Heart left ventricle (tissue), 16 donors: Measurements from ENCODE around the gene AGPAT4. TPM values are rescaled to one million over a fixed set of nuclear protein-coding genes. Genes with fewer than 3 reads are reported as not detected.
"Not testable (repeated sequence)": the region's sequence is repeated elsewhere in the genome, so short reads cannot be mapped to it uniquely, and the experiment has no call there.

Experiments
- ATAC-seq, 4 donors: fragments of 200-7000 bp; cut with Tn5 transposase; one replicate each; pipeline ENCODE4 v1.9.1; 2020 to 2022; ENCODE audit warnings: moderate library complexity in 4 of 4, mild to moderate bottlenecking in 3 of 4, moderate number of reproducible peaks in 1 of 4
- DNase-seq, 5 donors: peaks; one replicate each; pipeline ENCODE4 v3.0.0-alpha.2; 2020
- H3K27ac ChIP-seq, 12 donors: fragments of 200-600 bp; sonication (generic) in 4 of 12; one replicate each; pipeline versions ENCODE4 v1.5.0 to v1.8.0; 2016 to 2022; ENCODE audit warnings: mild to moderate bottlenecking in 2 of 12
- H3K27me3 ChIP-seq, 9 donors: fragments of 200-600 bp; sonication (generic) in 2 of 9; one replicate each; pipeline versions ENCODE4 v1.5.1 to v1.8.0; 2016 to 2022; ENCODE audit warnings: mild to moderate bottlenecking in 3 of 9
- H3K36me3 ChIP-seq, 9 donors: fragments of 200-600 bp; sonication (generic) in 2 of 9; one replicate each; pipeline versions ENCODE4 v1.5.0 to v1.8.0; 2018 to 2022; ENCODE audit warnings: mild to moderate bottlenecking in 2 of 9
- H3K4me1 ChIP-seq, 12 donors: fragments of 200-600 bp; sonication (generic) in 4 of 12; one replicate each; pipeline versions ENCODE4 v1.5.0 to v1.8.0; 2016 to 2022; ENCODE audit warnings: mild to moderate bottlenecking in 3 of 12
- H3K4me3 ChIP-seq, 12 donors: fragments of 200-600 bp; sonication (generic) in 4 of 12; one replicate each; pipeline versions ENCODE4 v1.5.0 to v1.8.0; 2017 to 2022; ENCODE audit warnings: mild to moderate bottlenecking in 9 of 12, moderate library complexity in 4 of 12
- H3K9me3 ChIP-seq, 12 donors: fragments of 200-600 bp; sonication (generic) in 4 of 12; one replicate each; pipeline versions ENCODE4 v1.5.0 to v1.8.0; 2016 to 2022; ENCODE audit warnings: mild to moderate bottlenecking in 1 of 12
- POLR2A ChIP-seq, 2 donors: fragments of 450-650 bp; IDR thresholded peaks; one replicate each; pipeline ENCODE4 v1.6.1; 2017; ENCODE audit warnings: antibody characterized with exemption in 2 of 2, mild to moderate bottlenecking in 2 of 2, moderate library complexity in 2 of 2
- WGBS, 4 donors: extraction: QIAGEN DNeasy Blood & Tissue Kit in 2 of 4; methylation state at CpG; one replicate each; pipeline versions ENCODE4 v1.1.5 to v1.1.7; 2013 to 2018; 5-methylcytosine and 5-hydroxymethylcytosine counted together
- intact Hi-C, 10 donors: fragments of 100-400 bp; cut with DNase I; formaldehyde crosslinking; loops; one replicate each; pipeline versions ENCODE4 v1.11.1 to v1.14.2; 2022
- polyA plus RNA-seq, 2 donors: library from polyadenylated mRNA; stranded (reverse); fragments of 200-250 nt; gene quantifications; one replicate each; pipeline ENCODE4 v1.2.3, GENCODE V29; 2013
- total RNA-seq, 9 donors: library from RNA; depleted of rRNA in 2 of 9; stranded (reverse); fragments of >200 nt in 2 of 9; fragmentation: NEBNext Ultra II Directional in 3 of 9; extraction: Animal tissue kit (Norgen Biotek cat#: 25700) in 3 of 9; gene quantifications; one replicate each; pipeline versions ENCODE4 v1.1.0 to v1.2.4, GENCODE V29; 2016 to 2023
- TF ChIP-seq, protein P1 (sequence below), 12 donors: fragments of 200-600 bp; sonication (generic) in 4 of 12; IDR thresholded peaks; one replicate each; pipeline versions ENCODE4 v1.5.0 to v1.8.0; 2018 to 2022; ENCODE audit warnings: antibody characterized with exemption in 12 of 12, mild to moderate bottlenecking in 5 of 12
- donor health status: ischemic (EF 13 %, LVEDD 7.1; RV severe dilation, severe dysfunction).
- donor health status: healthy with polysubstance abuse.
- donor health status: DM: no; HTN: yes; CAD: no.
- donor health status: DM: no; HTN: no; CAD: no.
- donor health status: ischemic (EF 25% LVEDD 6.9; RV normal size, moderate dysfunction).
- donor health status: ischemic (EF 25% LVEDD 5.7; RV mildly dilated, moderate dysfunction).
- donor health status: healthy.
- donor health status: DM: yes; HTN: yes; CAD: no.
- donor health status: ischemic (EF 35%, LVEDD 5.7; RV mildly dilated, moderate dysfunction).
- donor health status: nonischemic (EF 11% LVEDD 7.7; RV severe dilation, severe dysfunction).
- donor health status: DM: yes; HTN: yes; CAD: no.
- donor health status: PGD.
- donor health status: ischemic (EF 29% LVEDD 5.4; RV normal size, mild dysfunction).
- donor health status: nonischemic (EF 23%, LVEDD 6.1; RV moderate dilation, normal function).

The AGPAT4 gene
- total and polyA plus RNA-seq, 11 donors, result 0.83 to 5.0 (median 1.8) TPM

DNA sequence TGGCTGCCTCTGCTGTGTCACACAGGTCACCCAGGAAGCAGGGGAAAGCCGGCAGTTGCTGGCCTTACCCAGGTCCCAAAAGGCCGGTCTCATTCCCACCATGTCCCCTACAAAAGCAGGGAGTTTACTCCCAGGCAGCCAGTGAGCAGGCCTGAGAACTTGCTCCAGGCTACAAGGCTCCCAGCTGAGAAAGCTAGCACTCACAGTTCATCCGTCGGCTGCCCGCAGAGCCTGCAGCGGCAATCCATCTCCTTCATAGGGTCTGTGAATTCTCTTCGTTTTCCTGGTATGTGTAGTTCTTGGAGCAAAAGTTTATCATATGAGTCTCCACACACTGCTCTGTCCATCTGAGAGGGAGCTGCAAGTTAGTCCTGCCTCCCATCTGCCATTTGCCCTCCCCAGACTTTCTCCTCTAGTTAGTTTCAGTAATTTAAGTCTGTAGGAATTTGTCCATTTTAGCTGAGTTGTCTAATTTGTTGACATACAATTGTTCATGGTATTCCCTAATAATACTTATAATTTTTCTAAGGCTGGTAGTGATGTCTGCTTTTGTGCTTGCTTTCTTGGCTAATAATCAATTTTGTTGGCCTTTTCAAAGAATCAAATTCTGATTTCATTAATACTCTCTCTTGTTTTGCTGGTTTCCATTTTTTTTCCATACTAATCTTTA is 146.7 kb downstream of the AGPAT4 start:
- H3K4me3 ChIP-seq, result no peak overlapping the region
- H3K27ac ChIP-seq, result no peak overlapping the region
- H3K36me3 ChIP-seq, result peaks cover 0 to 50% (median 6%) of the 10 kb centered on the region in 9 donors
- intact Hi-C loops, result no loop called here
- H3K9me3 ChIP-seq, result peaks cover 0 to 43% (median 18%) of the 10 kb centered on the region in 12 donors
- 97 to 98% (median 97%) methylated on average over 7 of the region's 7 CpGs for WGBS, 4 donors
- no peak for TF ChIP-seq POLR2A (IDR thresholded peaks at IDR 0.05)
- TF ChIP-seq, protein P1, sequence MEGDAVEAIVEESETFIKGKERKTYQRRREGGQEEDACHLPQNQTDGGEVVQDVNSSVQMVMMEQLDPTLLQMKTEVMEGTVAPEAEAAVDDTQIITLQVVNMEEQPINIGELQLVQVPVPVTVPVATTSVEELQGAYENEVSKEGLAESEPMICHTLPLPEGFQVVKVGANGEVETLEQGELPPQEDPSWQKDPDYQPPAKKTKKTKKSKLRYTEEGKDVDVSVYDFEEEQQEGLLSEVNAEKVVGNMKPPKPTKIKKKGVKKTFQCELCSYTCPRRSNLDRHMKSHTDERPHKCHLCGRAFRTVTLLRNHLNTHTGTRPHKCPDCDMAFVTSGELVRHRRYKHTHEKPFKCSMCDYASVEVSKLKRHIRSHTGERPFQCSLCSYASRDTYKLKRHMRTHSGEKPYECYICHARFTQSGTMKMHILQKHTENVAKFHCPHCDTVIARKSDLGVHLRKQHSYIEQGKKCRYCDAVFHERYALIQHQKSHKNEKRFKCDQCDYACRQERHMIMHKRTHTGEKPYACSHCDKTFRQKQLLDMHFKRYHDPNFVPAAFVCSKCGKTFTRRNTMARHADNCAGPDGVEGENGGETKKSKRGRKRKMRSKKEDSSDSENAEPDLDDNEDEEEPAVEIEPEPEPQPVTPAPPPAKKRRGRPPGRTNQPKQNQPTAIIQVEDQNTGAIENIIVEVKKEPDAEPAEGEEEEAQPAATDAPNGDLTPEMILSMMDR (IDR thresholded peaks at IDR 0.05), result no peak
- H3K27me3 ChIP-seq, result no peaks in the 10 kb centered on the region
- no peak for DNase-seq
- peaks cover 0 to 7% (median 0%) of the 10 kb centered on the region in 12 donors for H3K4me1 ChIP-seq
- ATAC-seq, result no peak

- Histone ChIP-seq H3K27ac (no peak overlapping the region), H3K36me3 (peaks cover 0 to 60% (median 6%) of the 10 kb centered on the region in 9 donors), H3K4me3 (no peak overlapping the region), H3K9me3 (peaks cover 0 to 58% (median 18%) of the 10 kb centered on the region in 12 donors), H3K4me1 (peaks cover 0 to 3% (median 0%) of the 10 kb centered on the region in 12 donors), H3K27me3 (no peaks in the 10 kb centered on the region)
- DNase-seq, result no peak
- 92 to 99% (median 95%) methylated on average over 2 of the region's 2 CpGs for WGBS, 4 donors
- intact Hi-C loops, result no loop called here
- ATAC-seq, result no peak
- no peak for TF ChIP-seq POLR2A (IDR thresholded peaks at IDR 0.05)
Measured at GRCh38 chr6:161125591-161125990, 148.3 kb downstream of the AGPAT4 start.

DNA sequence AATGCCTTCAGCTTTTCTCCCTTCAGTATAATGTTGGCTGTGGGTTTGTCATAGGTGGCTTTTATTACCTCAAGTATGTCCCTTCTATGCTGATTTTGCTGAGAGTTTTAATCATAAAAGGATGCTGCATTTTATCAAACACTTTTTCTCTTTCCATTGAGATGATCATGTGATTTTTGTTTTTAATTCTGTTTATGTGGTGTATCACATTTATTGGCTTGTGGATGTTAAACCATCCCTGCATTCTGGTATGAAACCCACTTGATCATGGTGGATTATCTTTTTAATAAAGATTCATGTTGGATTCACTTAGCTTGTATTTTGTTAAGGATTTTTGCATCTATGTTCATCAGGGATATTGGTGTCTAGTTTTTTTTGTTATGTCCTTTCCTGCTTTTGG is 150.5 kb downstream of the AGPAT4 start:
- H3K4me1 ChIP-seq, H3K27ac ChIP-seq, ATAC-seq, H3K4me3 ChIP-seq, intact Hi-C loops, H3K27me3 ChIP-seq, DNase-seq: not testable (repeated sequence)
- Histone ChIP-seq H3K9me3 (peaks cover 0 to 73% (median 18%) of the 10 kb centered on the region in 12 donors), H3K36me3 (peaks cover 0 to 73% (median 12%) of the 10 kb centered on the region in 9 donors)

GRCh38 chr6:161117942-161118341 is 155.9 kb downstream of the AGPAT4 start:
- intact Hi-C loops, result no loop called here
- DNase-seq (no peak), ATAC-seq (no peak)
- TF ChIP-seq, protein P1 (IDR thresholded peaks at IDR 0.05), result no peak
- no peak for TF ChIP-seq POLR2A (IDR thresholded peaks at IDR 0.05)
- Histone ChIP-seq H3K9me3 (peaks cover 0 to 37% (median 4%) of the 10 kb centered on the region in 12 donors), H3K36me3 (peaks cover 0 to 95% (median 58%) of the 10 kb centered on the region in 9 donors), H3K27ac (peak overlapping the region in 1 of 12 donors; percentile 32), H3K4me3 (no peak overlapping the region), H3K27me3 (no peaks in the 10 kb centered on the region), H3K4me1 (peaks cover 0 to 5% (median 0%) of the 10 kb centered on the region in 12 donors)
- WGBS, 4 donors, result 94 to 98% (median 96%) methylated on average over 2 of the region's 2 CpGs

GRCh38 chr6:161117308-161117707 is 156.6 kb downstream of the AGPAT4 start:
- DNase-seq, result no peak

More at GRCh38 chr6:161117308-161117707, 156.6 kb downstream of the AGPAT4 start:
- no peak overlapping the region for H3K4me3 ChIP-seq
- ATAC-seq, result peak in 2 of 4 donors; percentile 61 to 62
- peak overlapping the region in 1 of 12 donors; percentile 32 for H3K27ac ChIP-seq
- peaks cover 0 to 31% (median under 1%) of the 10 kb centered on the region in 12 donors for H3K9me3 ChIP-seq
- H3K36me3 ChIP-seq, result peaks cover 0 to 95% (median 65%) of the 10 kb centered on the region in 9 donors
- no peak for TF ChIP-seq POLR2A (IDR thresholded peaks at IDR 0.05)
- TF ChIP-seq, protein P1 (IDR thresholded peaks at IDR 0.05), result no peak
- intact Hi-C loops, result no loop called here
- H3K4me1 ChIP-seq, result peaks cover 0 to 5% (median 0%) of the 10 kb centered on the region in 12 donors
- WGBS, 4 donors, result 79 to 90% (median 88%) methylated on average over 7 of the region's 7 CpGs
- no peaks in the 10 kb centered on the region for H3K27me3 ChIP-seq
